ENCODE data around the gene REV3L. TPM values are rescaled to one million over a fixed set of nuclear protein-coding genes. Genes with fewer than 3 reads are reported as not detected.

Gene REV3L
- total RNA-seq, 1 experiment from 2014 or later, result 25.3 TPM

GRCh38 chr6:111367393-111368088 is 115.5 kb downstream of the REV3L start:
- Histone ChIP-seq H3F3A (ENCODE audit: low read length, unreplicated experiment) (no peaks in the 10 kb centered on the region), H3K9ac (ENCODE audit: low read length) (no peak overlapping the region), H3K27me3 (ENCODE audit: low read length) (no peaks in the 10 kb centered on the region), H3K36me3 (ENCODE audit: low read depth, low read length) (peaks cover 5% of the 10 kb centered on the region; the same call in 1 of the 2 replicates), H3K4me3 (ENCODE audit: low read length) (no peak overlapping the region), H3K4me2 (ENCODE audit: low read length) (no peak overlapping the region), H3K27ac (ENCODE audit: low read length) (no peak overlapping the region), H3K9me2 (replicated peaks; ENCODE audit: low read length) (no peaks in the 10 kb centered on the region), H3K79me2 (ENCODE audit: low read length) (no peaks in the 10 kb centered on the region), H2AFZ (ENCODE audit: low read length) (no peak overlapping the region), H4K20me1 (ENCODE audit: low read length) (no peaks in the 10 kb centered on the region), H3K9me3 (ENCODE audit: low read length) (no peaks in the 10 kb centered on the region), H3K4me1 (ENCODE audit: insufficient read depth, low read length) (no peaks in the 10 kb centered on the region)
- ChIA-PET POLR2A (ENCODE audit: unreplicated experiment) (no interaction called here), CTCF (no interaction called here)
- BruUV-seq (replicated peaks), result no TSS peak
- no peak for TF ChIP-seq EZH2 (IDR thresholded peaks at IDR 0.05; ENCODE audit: low read length, unreplicated experiment)
- no peak for TF ChIP-seq EZH2phosphoT487 (IDR thresholded peaks at IDR 0.05; ENCODE audit: borderline replicate concordance, low read length)
- TF ChIP-seq, protein P1, sequence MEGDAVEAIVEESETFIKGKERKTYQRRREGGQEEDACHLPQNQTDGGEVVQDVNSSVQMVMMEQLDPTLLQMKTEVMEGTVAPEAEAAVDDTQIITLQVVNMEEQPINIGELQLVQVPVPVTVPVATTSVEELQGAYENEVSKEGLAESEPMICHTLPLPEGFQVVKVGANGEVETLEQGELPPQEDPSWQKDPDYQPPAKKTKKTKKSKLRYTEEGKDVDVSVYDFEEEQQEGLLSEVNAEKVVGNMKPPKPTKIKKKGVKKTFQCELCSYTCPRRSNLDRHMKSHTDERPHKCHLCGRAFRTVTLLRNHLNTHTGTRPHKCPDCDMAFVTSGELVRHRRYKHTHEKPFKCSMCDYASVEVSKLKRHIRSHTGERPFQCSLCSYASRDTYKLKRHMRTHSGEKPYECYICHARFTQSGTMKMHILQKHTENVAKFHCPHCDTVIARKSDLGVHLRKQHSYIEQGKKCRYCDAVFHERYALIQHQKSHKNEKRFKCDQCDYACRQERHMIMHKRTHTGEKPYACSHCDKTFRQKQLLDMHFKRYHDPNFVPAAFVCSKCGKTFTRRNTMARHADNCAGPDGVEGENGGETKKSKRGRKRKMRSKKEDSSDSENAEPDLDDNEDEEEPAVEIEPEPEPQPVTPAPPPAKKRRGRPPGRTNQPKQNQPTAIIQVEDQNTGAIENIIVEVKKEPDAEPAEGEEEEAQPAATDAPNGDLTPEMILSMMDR (conservative IDR thresholded peaks at IDR 0.05; ENCODE audit: low read depth, low read length), result no peak
- no peak for ATAC-seq
- no peak for DNase-seq
- intact Hi-C loops (cut with micrococcal nuclease), result no loop called here

DNA sequence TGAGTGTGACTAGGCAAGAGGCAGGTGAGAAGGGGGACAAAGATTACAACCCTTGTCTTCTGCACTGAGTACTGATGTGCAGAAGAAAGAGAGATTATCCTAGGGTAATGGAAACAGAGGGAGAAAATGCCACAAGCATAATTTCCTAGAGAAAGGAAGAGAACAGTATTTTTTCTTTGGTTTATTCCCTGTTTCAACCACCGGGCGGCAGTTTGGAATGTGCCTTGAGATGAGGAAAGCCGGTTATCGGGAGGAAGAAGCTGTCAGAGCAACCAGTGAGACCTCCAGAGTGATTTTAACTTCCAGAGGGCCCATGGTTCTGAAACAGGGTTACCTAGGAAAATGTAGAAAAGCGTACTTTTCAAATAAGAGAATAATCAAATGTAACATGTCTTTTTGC is 121.4 kb downstream of the REV3L start:
- H3F3A ChIP-seq (ENCODE audit: low read length, unreplicated experiment), result no peaks in the 10 kb centered on the region
- no peak overlapping the region for H3K9ac ChIP-seq (ENCODE audit: low read length)
- intact Hi-C loops (cut with micrococcal nuclease), result loop anchor here (1.0 to 5.0 kb wide), 2 partner anchors 117 to 281 kb away; no protein-coding TSS in a partner anchor
- H3K36me3 ChIP-seq (ENCODE audit: low read depth, low read length), result no peaks in the 10 kb centered on the region; the same call in 1 of the 2 replicates
- H3K4me3 ChIP-seq (ENCODE audit: low read length), result no peak overlapping the region
- no peaks in the 10 kb centered on the region for H4K20me1 ChIP-seq (ENCODE audit: low read length)
- no peak for TF ChIP-seq EZH2 (IDR thresholded peaks at IDR 0.05; ENCODE audit: low read length, unreplicated experiment)
- TF ChIP-seq, protein P1 (conservative IDR thresholded peaks at IDR 0.05; ENCODE audit: low read depth, low read length), result peak; percentile 62
- H3K4me1 ChIP-seq (ENCODE audit: insufficient read depth, low read length), result peaks cover 14% of the 10 kb centered on the region
- peak; percentile 30; the same call in 1 of the 2 replicates for ATAC-seq
- no peak overlapping the region for H3K27ac ChIP-seq (ENCODE audit: low read length)
- H2AFZ ChIP-seq (ENCODE audit: low read length), result no peak overlapping the region
- POLR2A ChIA-PET (ENCODE audit: unreplicated experiment), result no interaction called here
- CTCF ChIA-PET, result interaction anchor here (0.5 to 0.7 kb wide), 4 partner anchors 20 to 1129 kb away, joined by 3 to 14 read pairs (median 3); no protein-coding TSS in a partner anchor
- DNase-seq, result peak; percentile 48
- H3K4me2 ChIP-seq (ENCODE audit: low read length), result no peak overlapping the region
- BruUV-seq (replicated peaks), result no TSS peak
- H3K9me3 ChIP-seq (ENCODE audit: low read length), result no peaks in the 10 kb centered on the region
- H3K79me2 ChIP-seq (ENCODE audit: low read length), result no peaks in the 10 kb centered on the region
- no peaks in the 10 kb centered on the region for H3K9me2 ChIP-seq (replicated peaks; ENCODE audit: low read length)
- H3K27me3 ChIP-seq (ENCODE audit: low read length), result no peaks in the 10 kb centered on the region

DNA sequence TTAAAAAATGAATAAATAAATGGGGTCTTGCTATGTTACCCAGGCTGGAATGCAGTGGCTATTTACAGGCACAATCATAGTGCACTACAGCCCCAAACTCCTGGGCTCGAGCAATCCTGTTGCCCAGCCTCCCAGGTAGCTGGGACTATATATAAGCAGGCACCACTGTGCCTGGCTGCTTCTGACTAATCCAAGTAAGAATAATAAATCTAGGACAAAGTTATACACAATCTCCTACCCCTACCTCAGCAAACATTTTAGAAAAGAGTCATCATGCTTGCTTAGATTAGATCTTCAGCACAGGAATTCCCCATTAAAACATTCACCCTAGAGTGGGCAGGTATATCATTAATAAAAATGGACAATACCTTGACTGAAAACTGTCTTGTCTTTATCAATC is 124.6 kb downstream of the REV3L start:
- DNase-seq (peak; percentile 73), ATAC-seq (peak; percentile 99)
- ChIA-PET CTCF (no interaction called here), POLR2A (ENCODE audit: unreplicated experiment) (no interaction called here)
- Histone ChIP-seq H3F3A (ENCODE audit: low read length, unreplicated experiment) (no peaks in the 10 kb centered on the region), H3K9me3 (ENCODE audit: low read length) (no peaks in the 10 kb centered on the region), H3K27ac (ENCODE audit: low read length) (peak overlapping the region; percentile 44), H3K27me3 (ENCODE audit: low read length) (no peaks in the 10 kb centered on the region), H3K9ac (ENCODE audit: low read length) (no peak overlapping the region), H3K9me2 (replicated peaks; ENCODE audit: low read length) (no peaks in the 10 kb centered on the region), H3K4me3 (ENCODE audit: low read length) (no peak overlapping the region), H3K4me2 (ENCODE audit: low read length) (peak overlapping the region; percentile 27; the same call in 1 of the 2 replicates), H3K4me1 (ENCODE audit: insufficient read depth, low read length) (peaks cover 14% of the 10 kb centered on the region), H3K79me2 (ENCODE audit: low read length) (no peaks in the 10 kb centered on the region), H3K36me3 (ENCODE audit: low read depth, low read length) (peaks cover 5% of the 10 kb centered on the region; the same call in 1 of the 2 replicates), H2AFZ (ENCODE audit: low read length) (no peak overlapping the region), H4K20me1 (ENCODE audit: low read length) (no peaks in the 10 kb centered on the region)
- TF ChIP-seq EZH2phosphoT487 (IDR thresholded peaks at IDR 0.05; ENCODE audit: borderline replicate concordance, low read length) (no peak), EZH2 (IDR thresholded peaks at IDR 0.05; ENCODE audit: low read length, unreplicated experiment) (no peak)
- TF ChIP-seq, protein P1 (conservative IDR thresholded peaks at IDR 0.05; ENCODE audit: low read depth, low read length), result no peak
- intact Hi-C loops (cut with micrococcal nuclease), result no loop called here
- BruUV-seq (replicated peaks), result no TSS peak

Measured in PC-3 (cell line).